Fibroblast of lung (primary cell): Measurements from ENCODE around the gene DHRS12. TPM values are rescaled to one million over a fixed set of nuclear protein-coding genes. Genes with fewer than 3 reads are reported as not detected.

Experiments
- DNase-seq, 2 donors: peaks; one replicate each; pipeline versions ENCODE4 v3.0.0 to v3.0.0-alpha.2; 2010; ENCODE audit warnings: low read depth in 2 of 2
- H2AFZ ChIP-seq: 2 replicates; pipeline ENCODE4 v1.5.1; 2012; ENCODE audit warnings: low read length, control low read depth, inconsistent platforms
- H3K27ac ChIP-seq: 2 replicates; pipeline ENCODE4 v1.5.1; 2011; ENCODE audit warnings: low read length, control low read depth; ENCODE audit not compliant: insufficient read depth
- H3K27me3 ChIP-seq: 2 replicates; pipeline ENCODE4 v1.5.1; 2011; ENCODE audit warnings: mild to moderate bottlenecking, low read length; ENCODE audit not compliant: control insufficient read depth, insufficient read depth
- H3K36me3 ChIP-seq: 2 replicates; pipeline ENCODE4 v1.5.1; 2011; ENCODE audit warnings: low read length; ENCODE audit not compliant: control insufficient read depth, insufficient read depth
- H3K4me1 ChIP-seq: 2 replicates; pipeline ENCODE4 v1.5.1; 2011; ENCODE audit warnings: low read length; ENCODE audit not compliant: control insufficient read depth, insufficient read depth; ENCODE audit errors: extremely low read depth
- H3K4me2 ChIP-seq: 2 replicates; pipeline ENCODE4 v1.5.1; 2011; ENCODE audit warnings: low read length, control low read depth; ENCODE audit not compliant: insufficient read depth; ENCODE audit errors: extremely low read depth
- H3K4me3 ChIP-seq, 4 experiments: fragments of 200-600 bp in 1 of 4; sonication (generic) in 1 of 4; replicated peaks in 1 of 4; 2 replicates each; pipeline ENCODE4 v1.5.1; 2011 to 2016; ENCODE audit warnings: low read length in 4 of 4, low read depth in 3 of 4, mild to moderate bottlenecking in 3 of 4, control low read depth in 2 of 4, inconsistent platforms in 1 of 4, mixed read lengths in 1 of 4; ENCODE audit not compliant: insufficient read depth in 1 of 4; ENCODE audit errors: control extremely low read depth in 1 of 4
- H3K79me2 ChIP-seq: 2 replicates; pipeline ENCODE4 v1.5.1; 2012; ENCODE audit warnings: mild to moderate bottlenecking, low read length, inconsistent platforms; ENCODE audit not compliant: control insufficient read depth, insufficient read depth
- H3K9ac ChIP-seq: 2 replicates; pipeline ENCODE4 v1.5.1; 2011; ENCODE audit warnings: mild to moderate bottlenecking, low read length, control low read depth; ENCODE audit not compliant: insufficient read depth
- H3K9me3 ChIP-seq: 2 replicates; pipeline ENCODE4 v1.5.1; 2012; ENCODE audit warnings: low read depth, low read length; ENCODE audit not compliant: control insufficient read depth, insufficient read depth
- H4K20me1 ChIP-seq: 2 replicates; pipeline ENCODE4 v1.5.1; 2011; ENCODE audit warnings: low read length; ENCODE audit not compliant: control insufficient read depth, insufficient read depth; ENCODE audit errors: extremely low read depth
- EZH2 ChIP-seq: IDR thresholded peaks from 2 replicates; pipeline ENCODE4 v1.5.1; 2012; ENCODE audit warnings: low read length, control low read depth, mild to moderate bottlenecking; ENCODE audit errors: missing control alignments
- polyA plus RNA-seq, 2 donors: library from polyadenylated mRNA; depleted of rRNA in 1 of 2; stranded (reverse) in 1 of 2; unstranded in 1 of 2; fragments of >200 nt; gene quantifications; 2 replicates each; pipeline ENCODE4 v1.2.1, GENCODE V29; 2011 to 2012; ENCODE audit warnings: missing spikeins in 1 of 2
- total RNA-seq: library from RNA; depleted of rRNA; stranded (reverse); fragments of >200 nt; gene quantifications from 2 replicates; pipeline ENCODE4 v1.2.1, GENCODE V29; 2014
- TF ChIP-seq, protein P1 (sequence below), 2 donors: IDR thresholded peaks in 1 of 2; conservative IDR thresholded peaks in 1 of 2; 1 replicate in 1 of 2; 2 replicates in 1 of 2; pipeline ENCODE4 v1.5.1; 2011 to 2012; ENCODE audit warnings: low read length in 2 of 2, control low read depth in 1 of 2, inconsistent platforms in 1 of 2, low read depth in 1 of 2, mild to moderate bottlenecking in 1 of 2

DHRS12 gene
- total and polyA plus RNA-seq, 2 donors (not counting 1 experiment from before 2014, with no cell fraction given), result 5.7 to 6.1 TPM

DNA sequence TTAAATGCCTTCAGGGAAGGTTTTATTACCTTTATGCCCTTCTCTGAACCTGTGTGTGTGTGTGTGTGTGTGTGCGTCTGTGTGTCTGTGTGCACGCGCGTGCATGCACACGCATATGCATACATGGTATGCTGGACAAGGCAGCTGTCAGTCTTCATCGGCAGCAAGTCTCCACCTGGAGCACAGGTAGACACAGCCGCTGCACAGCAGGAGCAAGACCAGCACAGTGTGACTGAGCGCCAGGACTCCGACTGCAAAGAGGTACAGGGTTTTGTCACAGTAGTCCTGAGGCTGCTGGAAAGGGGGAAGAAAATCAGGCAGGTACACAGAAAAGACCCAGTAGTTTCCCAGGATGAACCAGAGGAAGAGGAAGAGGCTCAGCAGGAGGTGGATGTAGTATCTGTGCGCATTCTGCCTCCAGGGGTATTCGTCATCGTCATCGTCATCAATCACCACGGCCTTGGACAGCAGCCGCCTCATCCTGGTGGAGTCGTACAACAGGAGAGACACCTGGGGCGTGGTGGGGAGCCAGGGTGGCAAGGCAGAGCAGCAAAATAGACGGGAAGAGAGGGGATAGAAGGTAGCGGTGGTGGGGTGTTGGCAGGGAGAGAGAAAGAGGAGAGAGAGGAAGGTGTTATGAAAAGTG is 12.8 kb upstream of the DHRS12 start:
- H3K36me3 ChIP-seq, result no peaks in the 10 kb centered on the region
- no peak overlapping the region for H2AFZ ChIP-seq
- no peak overlapping the region for H3K4me2 ChIP-seq
- H3K27ac ChIP-seq, result no peak overlapping the region
- H3K27me3 ChIP-seq, result peaks cover 37% of the 10 kb centered on the region
- no peaks in the 10 kb centered on the region for H3K9me3 ChIP-seq
- H4K20me1 ChIP-seq, result no peaks in the 10 kb centered on the region
- no peaks in the 10 kb centered on the region for H3K79me2 ChIP-seq
- DNase-seq, result no peak
- no peak overlapping the region for H3K9ac ChIP-seq
- TF ChIP-seq, protein P1, sequence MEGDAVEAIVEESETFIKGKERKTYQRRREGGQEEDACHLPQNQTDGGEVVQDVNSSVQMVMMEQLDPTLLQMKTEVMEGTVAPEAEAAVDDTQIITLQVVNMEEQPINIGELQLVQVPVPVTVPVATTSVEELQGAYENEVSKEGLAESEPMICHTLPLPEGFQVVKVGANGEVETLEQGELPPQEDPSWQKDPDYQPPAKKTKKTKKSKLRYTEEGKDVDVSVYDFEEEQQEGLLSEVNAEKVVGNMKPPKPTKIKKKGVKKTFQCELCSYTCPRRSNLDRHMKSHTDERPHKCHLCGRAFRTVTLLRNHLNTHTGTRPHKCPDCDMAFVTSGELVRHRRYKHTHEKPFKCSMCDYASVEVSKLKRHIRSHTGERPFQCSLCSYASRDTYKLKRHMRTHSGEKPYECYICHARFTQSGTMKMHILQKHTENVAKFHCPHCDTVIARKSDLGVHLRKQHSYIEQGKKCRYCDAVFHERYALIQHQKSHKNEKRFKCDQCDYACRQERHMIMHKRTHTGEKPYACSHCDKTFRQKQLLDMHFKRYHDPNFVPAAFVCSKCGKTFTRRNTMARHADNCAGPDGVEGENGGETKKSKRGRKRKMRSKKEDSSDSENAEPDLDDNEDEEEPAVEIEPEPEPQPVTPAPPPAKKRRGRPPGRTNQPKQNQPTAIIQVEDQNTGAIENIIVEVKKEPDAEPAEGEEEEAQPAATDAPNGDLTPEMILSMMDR (conservative IDR thresholded peaks at IDR 0.05 in 1 of 2, IDR thresholded peaks at IDR 0.05 in 1 of 2; ENCODE audit: low read depth in 1 of 2, low read length in 2 of 2), result no peak
- no peak for TF ChIP-seq EZH2
- H3K4me3 ChIP-seq, result no peak overlapping the region
- no peaks in the 10 kb centered on the region for H3K4me1 ChIP-seq

DNA sequence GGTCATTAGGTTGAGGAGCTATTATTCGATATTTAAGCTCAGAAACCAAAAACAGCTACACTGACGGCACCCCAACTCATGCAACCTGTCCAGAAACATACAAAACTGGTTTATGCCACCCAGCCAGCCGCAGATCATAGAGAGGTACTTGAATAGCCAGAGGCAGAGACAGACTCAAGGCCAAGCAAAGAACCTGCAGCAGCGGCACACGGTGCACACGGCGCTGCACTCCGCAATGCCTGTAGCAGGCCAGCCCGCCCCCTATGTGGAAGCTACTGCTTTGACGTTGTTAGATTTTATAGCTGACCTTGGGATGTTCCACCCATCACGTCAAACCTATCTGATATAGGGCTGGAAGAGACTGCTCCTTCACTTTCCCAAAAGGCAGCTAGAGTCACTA is 11.9 kb upstream of the DHRS12 start:
- Histone ChIP-seq H4K20me1 (no peaks in the 10 kb centered on the region), H3K4me3 (no peak overlapping the region), H3K4me2 (no peak overlapping the region), H3K9me3 (no peaks in the 10 kb centered on the region), H2AFZ (no peak overlapping the region), H3K36me3 (no peaks in the 10 kb centered on the region), H3K4me1 (no peaks in the 10 kb centered on the region), H3K79me2 (no peaks in the 10 kb centered on the region), H3K27ac (no peak overlapping the region), H3K9ac (no peak overlapping the region), H3K27me3 (peaks cover 32% of the 10 kb centered on the region)
- no peak for DNase-seq
- TF ChIP-seq, protein P1 (conservative IDR thresholded peaks at IDR 0.05 in 1 of 2, IDR thresholded peaks at IDR 0.05 in 1 of 2; ENCODE audit: low read depth in 1 of 2, low read length in 2 of 2), result no peak
- TF ChIP-seq EZH2, result no peak

DNA sequence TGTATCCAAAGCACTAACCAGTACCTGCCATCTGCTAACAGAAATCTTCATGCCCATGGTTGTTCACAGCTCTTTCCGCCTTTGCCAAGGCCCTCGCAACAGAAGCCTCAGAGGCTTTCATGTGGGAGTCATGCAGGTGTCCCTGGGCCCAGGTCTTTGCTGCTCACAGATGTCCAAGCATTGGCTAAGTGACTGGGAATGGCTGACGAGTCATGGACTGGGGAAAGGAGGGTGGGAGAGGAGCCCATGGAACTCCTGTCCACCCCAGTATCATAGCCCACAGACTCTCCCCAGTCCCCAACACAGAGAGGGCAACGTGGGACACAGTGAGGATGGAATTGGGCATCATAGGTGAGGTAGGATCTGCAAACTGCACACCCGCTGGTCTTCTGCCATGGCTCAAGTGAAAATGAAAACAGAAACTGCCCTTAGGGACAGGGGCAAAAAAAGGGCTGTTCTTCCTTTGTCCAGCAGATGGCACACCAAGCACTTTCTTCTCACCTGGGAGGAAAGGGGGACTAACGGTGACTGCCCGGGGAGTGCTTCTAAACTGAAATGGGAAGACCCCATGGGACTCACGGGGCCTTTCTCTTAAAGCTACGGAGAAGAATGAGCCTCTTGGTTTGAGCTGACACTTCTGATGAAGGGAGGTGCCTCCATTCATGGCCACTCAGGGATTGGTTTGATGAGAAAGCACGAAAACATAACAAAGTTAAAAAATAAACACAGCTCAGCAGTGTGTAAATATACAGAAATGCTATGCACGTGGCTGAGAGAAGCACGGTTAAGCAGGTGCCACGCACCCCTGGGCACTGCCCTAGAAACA is 11.1 kb upstream of the DHRS12 start:
- H3K4me3 ChIP-seq, result peak overlapping the region in 3 of 4 experiments; percentile 29 to 47 (median 30)

More for the DNA sequence above, 11.1 kb upstream of the DHRS12 start:
- TF ChIP-seq EZH2, result no peak
- TF ChIP-seq, protein P1 (conservative IDR thresholded peaks at IDR 0.05 in 1 of 2, IDR thresholded peaks at IDR 0.05 in 1 of 2; ENCODE audit: low read depth in 1 of 2, low read length in 2 of 2), result peak; percentile 86 to 92
- Histone ChIP-seq H3K4me2 (peak overlapping the region; percentile 92), H3K27ac (no peak overlapping the region), H3K9me3 (no peaks in the 10 kb centered on the region), H4K20me1 (no peaks in the 10 kb centered on the region), H3K79me2 (no peaks in the 10 kb centered on the region), H3K4me1 (no peaks in the 10 kb centered on the region), H3K27me3 (peaks cover 28% of the 10 kb centered on the region), H2AFZ (peak overlapping the region; percentile 95), H3K9ac (no peak overlapping the region), H3K36me3 (no peaks in the 10 kb centered on the region)
- peak; percentile 28 to 60 for DNase-seq
